ENCODE measurements around the gene C1QTNF1. TPM values are rescaled to one million over a fixed set of nuclear protein-coding genes. Genes with fewer than 3 reads are reported as not detected.

The C1QTNF1 gene
- total RNA-seq, 1 donor from 2014 or later, result 6.8 TPM

GRCh38 chr17:79090443-79091225 is 66.7 kb downstream of the C1QTNF1 start:
- Histone ChIP-seq H3K4me1 (ENCODE audit: control insufficient read depth in 3 of 3, insufficient read depth in 3 of 3, low read length in 3 of 3) (peaks cover 0 to 12% (median 11%) of the 10 kb centered on the region in 3 donors), H3K9ac (ENCODE audit: low read depth in 1 of 3, low read length in 3 of 3) (no peak overlapping the region)

GRCh38 chr17:79091226-79091670 is 67.3 kb downstream of the C1QTNF1 start:
- H3K27me3 ChIP-seq (ENCODE audit: control insufficient read depth in 3 of 3, insufficient read depth in 3 of 3, low read length in 3 of 3), result peaks cover 33 to 51% (median 36%) of the 10 kb centered on the region in 3 donors
- peaks cover 9 to 17% (median 9%) of the 10 kb centered on the region in 3 donors for H3K36me3 ChIP-seq (ENCODE audit: control insufficient read depth in 3 of 3, insufficient read depth in 3 of 3, low read length in 3 of 3)
- no peak overlapping the region for H3K9ac ChIP-seq (ENCODE audit: low read depth in 1 of 3, low read length in 3 of 3)
- H3K4me3 ChIP-seq (ENCODE audit: low read length in 3 of 3), result no peak overlapping the region
- no peak overlapping the region for H3K27ac ChIP-seq (ENCODE audit: low read depth, low read length)
- H3K4me1 ChIP-seq (ENCODE audit: control insufficient read depth in 3 of 3, insufficient read depth in 3 of 3, low read length in 3 of 3), result peaks cover 0 to 12% (median 11%) of the 10 kb centered on the region in 3 donors
- no peaks in the 10 kb centered on the region for H3K9me3 ChIP-seq (ENCODE audit: control insufficient read depth in 3 of 3, low read length in 3 of 3)

More at GRCh38 chr17:79090443-79091225, 66.7 kb downstream of the C1QTNF1 start:
- no peak overlapping the region for H3K4me3 ChIP-seq (ENCODE audit: low read length in 3 of 3)
- no peak overlapping the region for H3K27ac ChIP-seq (ENCODE audit: low read depth, low read length)
- no peaks in the 10 kb centered on the region for H3K9me3 ChIP-seq (ENCODE audit: control insufficient read depth in 3 of 3, low read length in 3 of 3)
- peaks cover 28 to 45% (median 30%) of the 10 kb centered on the region in 3 donors for H3K27me3 ChIP-seq (ENCODE audit: control insufficient read depth in 3 of 3, insufficient read depth in 3 of 3, low read length in 3 of 3)
- peaks cover 13 to 22% (median 14%) of the 10 kb centered on the region in 3 donors for H3K36me3 ChIP-seq (ENCODE audit: control insufficient read depth in 3 of 3, insufficient read depth in 3 of 3, low read length in 3 of 3)

GRCh38 chr17:79092567-79092966 is 68.6 kb downstream of the C1QTNF1 start:
- Histone ChIP-seq H3K9me3 (ENCODE audit: control insufficient read depth in 3 of 3, low read length in 3 of 3) (no peaks in the 10 kb centered on the region), H3K27me3 (ENCODE audit: control insufficient read depth in 3 of 3, insufficient read depth in 3 of 3, low read length in 3 of 3) (peaks cover 37 to 58% (median 45%) of the 10 kb centered on the region in 3 donors), H3K9ac (ENCODE audit: low read depth in 1 of 3, low read length in 3 of 3) (no peak overlapping the region), H3K27ac (ENCODE audit: low read depth, low read length) (no peak overlapping the region), H3K36me3 (ENCODE audit: control insufficient read depth in 3 of 3, insufficient read depth in 3 of 3, low read length in 3 of 3) (peaks cover 0 to 5% (median 0%) of the 10 kb centered on the region in 3 donors), H3K4me1 (ENCODE audit: control insufficient read depth in 3 of 3, insufficient read depth in 3 of 3, low read length in 3 of 3) (peaks cover 0 to 12% (median 11%) of the 10 kb centered on the region in 3 donors), H3K4me3 (ENCODE audit: low read length in 3 of 3) (no peak overlapping the region)

GRCh38 chr17:79093270-79093669 is 69.3 kb downstream of the C1QTNF1 start:
- Histone ChIP-seq H3K36me3 (ENCODE audit: control insufficient read depth in 3 of 3, insufficient read depth in 3 of 3, low read length in 3 of 3) (peaks cover 0 to 5% (median 0%) of the 10 kb centered on the region in 3 donors), H3K27me3 (ENCODE audit: control insufficient read depth in 3 of 3, insufficient read depth in 3 of 3, low read length in 3 of 3) (peaks cover 44 to 65% (median 52%) of the 10 kb centered on the region in 3 donors), H3K27ac (ENCODE audit: low read depth, low read length) (no peak overlapping the region), H3K4me3 (ENCODE audit: low read length in 3 of 3) (no peak overlapping the region), H3K9ac (ENCODE audit: low read depth in 1 of 3, low read length in 3 of 3) (no peak overlapping the region), H3K9me3 (ENCODE audit: control insufficient read depth in 3 of 3, low read length in 3 of 3) (no peaks in the 10 kb centered on the region), H3K4me1 (ENCODE audit: control insufficient read depth in 3 of 3, insufficient read depth in 3 of 3, low read length in 3 of 3) (peaks cover 0 to 12% (median 7%) of the 10 kb centered on the region in 3 donors)

GRCh38 chr17:79094261-79094660 is 70.3 kb downstream of the C1QTNF1 start:
- H3K9ac ChIP-seq (ENCODE audit: low read depth in 1 of 3, low read length in 3 of 3), result no peak overlapping the region
- H3K4me3 ChIP-seq (ENCODE audit: low read length in 3 of 3), result no peak overlapping the region
- H3K27me3 ChIP-seq (ENCODE audit: control insufficient read depth in 3 of 3, insufficient read depth in 3 of 3, low read length in 3 of 3), result peaks cover 49 to 73% (median 61%) of the 10 kb centered on the region in 3 donors
- H3K4me1 ChIP-seq (ENCODE audit: control insufficient read depth in 3 of 3, insufficient read depth in 3 of 3, low read length in 3 of 3), result peaks cover 0 to 12% (median 7%) of the 10 kb centered on the region in 3 donors
- H3K27ac ChIP-seq (ENCODE audit: low read depth, low read length), result no peak overlapping the region
- no peaks in the 10 kb centered on the region for H3K36me3 ChIP-seq (ENCODE audit: control insufficient read depth in 3 of 3, insufficient read depth in 3 of 3, low read length in 3 of 3)
- H3K9me3 ChIP-seq (ENCODE audit: control insufficient read depth in 3 of 3, low read length in 3 of 3), result no peaks in the 10 kb centered on the region

GRCh38 chr17:79095345-79096055 is 71.5 kb downstream of the C1QTNF1 start:
- H3K27ac ChIP-seq (ENCODE audit: low read depth, low read length), result no peak overlapping the region
- H3K9me3 ChIP-seq (ENCODE audit: control insufficient read depth in 3 of 3, low read length in 3 of 3), result no peaks in the 10 kb centered on the region
- H3K36me3 ChIP-seq (ENCODE audit: control insufficient read depth in 3 of 3, insufficient read depth in 3 of 3, low read length in 3 of 3), result no peaks in the 10 kb centered on the region
- H3K4me1 ChIP-seq (ENCODE audit: control insufficient read depth in 3 of 3, insufficient read depth in 3 of 3, low read length in 3 of 3), result peaks cover 0 to 2% (median 0%) of the 10 kb centered on the region in 3 donors
- no peak overlapping the region for H3K4me3 ChIP-seq (ENCODE audit: low read length in 3 of 3)
- peaks cover 60 to 85% (median 71%) of the 10 kb centered on the region in 3 donors for H3K27me3 ChIP-seq (ENCODE audit: control insufficient read depth in 3 of 3, insufficient read depth in 3 of 3, low read length in 3 of 3)
- no peak overlapping the region for H3K9ac ChIP-seq (ENCODE audit: low read depth in 1 of 3, low read length in 3 of 3)

- H3K9me3 ChIP-seq (ENCODE audit: control insufficient read depth in 3 of 3, low read length in 3 of 3), result no peaks in the 10 kb centered on the region
- no peak overlapping the region for H3K9ac ChIP-seq (ENCODE audit: low read depth in 1 of 3, low read length in 3 of 3)
- no peaks in the 10 kb centered on the region for H3K4me1 ChIP-seq (ENCODE audit: control insufficient read depth in 3 of 3, insufficient read depth in 3 of 3, low read length in 3 of 3)
- no peak overlapping the region for H3K4me3 ChIP-seq (ENCODE audit: low read length in 3 of 3)
- no peaks in the 10 kb centered on the region for H3K36me3 ChIP-seq (ENCODE audit: control insufficient read depth in 3 of 3, insufficient read depth in 3 of 3, low read length in 3 of 3)
- H3K27me3 ChIP-seq (ENCODE audit: control insufficient read depth in 3 of 3, insufficient read depth in 3 of 3, low read length in 3 of 3), result peaks cover 69 to 90% (median 73%) of the 10 kb centered on the region in 3 donors
- H3K27ac ChIP-seq (ENCODE audit: low read depth, low read length), result no peak overlapping the region
Measured at GRCh38 chr17:79096477-79096876, 72.5 kb downstream of the C1QTNF1 start.

GRCh38 chr17:79097226-79098055 is 73.5 kb downstream of the C1QTNF1 start:
- H3K27me3 ChIP-seq (ENCODE audit: control insufficient read depth in 3 of 3, insufficient read depth in 3 of 3, low read length in 3 of 3), result peaks cover 71 to 89% (median 74%) of the 10 kb centered on the region in 3 donors

GRCh38 chr17:79098282-79098867 is 74.4 kb downstream of the C1QTNF1 start:
- peaks cover 72 to 89% (median 72%) of the 10 kb centered on the region in 3 donors for H3K27me3 ChIP-seq (ENCODE audit: control insufficient read depth in 3 of 3, insufficient read depth in 3 of 3, low read length in 3 of 3)
- H3K4me1 ChIP-seq (ENCODE audit: control insufficient read depth in 3 of 3, insufficient read depth in 3 of 3, low read length in 3 of 3), result no peaks in the 10 kb centered on the region
- no peak overlapping the region for H3K4me3 ChIP-seq (ENCODE audit: low read length in 3 of 3)
- H3K36me3 ChIP-seq (ENCODE audit: control insufficient read depth in 3 of 3, insufficient read depth in 3 of 3, low read length in 3 of 3), result no peaks in the 10 kb centered on the region
- H3K27ac ChIP-seq (ENCODE audit: low read depth, low read length), result no peak overlapping the region
- no peaks in the 10 kb centered on the region for H3K9me3 ChIP-seq (ENCODE audit: control insufficient read depth in 3 of 3, low read length in 3 of 3)
- H3K9ac ChIP-seq (ENCODE audit: low read depth in 1 of 3, low read length in 3 of 3), result no peak overlapping the region

More at GRCh38 chr17:79097226-79098055, 73.5 kb downstream of the C1QTNF1 start:
- Histone ChIP-seq H3K4me3 (ENCODE audit: low read length in 3 of 3) (no peak overlapping the region), H3K9me3 (ENCODE audit: control insufficient read depth in 3 of 3, low read length in 3 of 3) (no peaks in the 10 kb centered on the region), H3K27ac (ENCODE audit: low read depth, low read length) (no peak overlapping the region), H3K4me1 (ENCODE audit: control insufficient read depth in 3 of 3, insufficient read depth in 3 of 3, low read length in 3 of 3) (no peaks in the 10 kb centered on the region), H3K9ac (ENCODE audit: low read depth in 1 of 3, low read length in 3 of 3) (no peak overlapping the region), H3K36me3 (ENCODE audit: control insufficient read depth in 3 of 3, insufficient read depth in 3 of 3, low read length in 3 of 3) (no peaks in the 10 kb centered on the region)
